Measurements from ENCODE around the gene DDX41.

DNA sequence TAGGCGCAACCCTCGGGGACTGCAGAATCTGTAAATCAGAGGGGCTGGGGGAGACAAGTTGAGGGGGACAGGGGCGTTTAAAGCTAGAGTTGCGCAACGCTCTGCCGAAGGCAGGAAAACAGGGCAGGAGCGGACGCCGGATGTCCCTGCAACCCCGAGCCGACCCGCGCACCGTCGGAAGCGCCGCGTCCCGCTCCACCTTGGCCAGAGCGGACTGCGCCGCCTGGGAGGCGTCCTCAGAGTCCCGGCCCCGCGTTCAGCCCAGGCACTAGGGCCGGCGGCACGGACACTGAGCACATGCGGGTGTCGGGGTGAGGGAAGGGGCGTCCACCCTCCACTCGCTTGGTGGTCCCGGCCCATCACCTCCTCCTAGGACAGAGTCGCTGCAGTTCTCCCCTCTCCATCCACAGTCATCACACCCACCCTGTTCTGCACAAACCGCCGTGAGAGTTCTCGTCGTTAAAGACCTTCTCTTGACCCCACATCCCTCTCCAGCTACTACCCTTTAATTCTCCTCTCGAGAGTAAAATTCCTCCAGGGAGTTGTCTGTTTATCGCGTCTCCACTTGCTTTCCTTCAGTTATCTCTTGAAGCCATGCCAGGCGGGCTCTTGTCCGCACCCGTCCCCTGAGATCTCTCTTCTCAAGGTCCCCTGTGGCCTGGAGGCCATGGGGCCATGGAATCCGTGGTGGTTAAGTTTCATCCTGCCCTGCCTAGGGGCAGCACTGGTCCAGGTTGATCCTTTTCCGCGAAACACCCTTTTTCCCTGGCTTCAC, 18.6 kb downstream of the DDX41 start:
- TF ChIP-seq, protein P1, sequence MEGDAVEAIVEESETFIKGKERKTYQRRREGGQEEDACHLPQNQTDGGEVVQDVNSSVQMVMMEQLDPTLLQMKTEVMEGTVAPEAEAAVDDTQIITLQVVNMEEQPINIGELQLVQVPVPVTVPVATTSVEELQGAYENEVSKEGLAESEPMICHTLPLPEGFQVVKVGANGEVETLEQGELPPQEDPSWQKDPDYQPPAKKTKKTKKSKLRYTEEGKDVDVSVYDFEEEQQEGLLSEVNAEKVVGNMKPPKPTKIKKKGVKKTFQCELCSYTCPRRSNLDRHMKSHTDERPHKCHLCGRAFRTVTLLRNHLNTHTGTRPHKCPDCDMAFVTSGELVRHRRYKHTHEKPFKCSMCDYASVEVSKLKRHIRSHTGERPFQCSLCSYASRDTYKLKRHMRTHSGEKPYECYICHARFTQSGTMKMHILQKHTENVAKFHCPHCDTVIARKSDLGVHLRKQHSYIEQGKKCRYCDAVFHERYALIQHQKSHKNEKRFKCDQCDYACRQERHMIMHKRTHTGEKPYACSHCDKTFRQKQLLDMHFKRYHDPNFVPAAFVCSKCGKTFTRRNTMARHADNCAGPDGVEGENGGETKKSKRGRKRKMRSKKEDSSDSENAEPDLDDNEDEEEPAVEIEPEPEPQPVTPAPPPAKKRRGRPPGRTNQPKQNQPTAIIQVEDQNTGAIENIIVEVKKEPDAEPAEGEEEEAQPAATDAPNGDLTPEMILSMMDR (IDR thresholded peaks at IDR 0.05) = no peak
- no peak for TF ChIP-seq POLR2AphosphoS5 (IDR thresholded peaks at IDR 0.05)
- no peak for TF ChIP-seq POLR2A (IDR thresholded peaks at IDR 0.05)
- no peak for TF ChIP-seq EP300 (IDR thresholded peaks at IDR 0.05)
